Anterior cingulate cortex (tissue), 58 donors: ENCODE data around the gene PRSS38.

Experiments used
- DNase-seq, 58 donors: peaks; one replicate each; lab custom pipeline; 2025; lab: John Stamatoyannopoulos, UW

Gene PRSS38

DNA sequence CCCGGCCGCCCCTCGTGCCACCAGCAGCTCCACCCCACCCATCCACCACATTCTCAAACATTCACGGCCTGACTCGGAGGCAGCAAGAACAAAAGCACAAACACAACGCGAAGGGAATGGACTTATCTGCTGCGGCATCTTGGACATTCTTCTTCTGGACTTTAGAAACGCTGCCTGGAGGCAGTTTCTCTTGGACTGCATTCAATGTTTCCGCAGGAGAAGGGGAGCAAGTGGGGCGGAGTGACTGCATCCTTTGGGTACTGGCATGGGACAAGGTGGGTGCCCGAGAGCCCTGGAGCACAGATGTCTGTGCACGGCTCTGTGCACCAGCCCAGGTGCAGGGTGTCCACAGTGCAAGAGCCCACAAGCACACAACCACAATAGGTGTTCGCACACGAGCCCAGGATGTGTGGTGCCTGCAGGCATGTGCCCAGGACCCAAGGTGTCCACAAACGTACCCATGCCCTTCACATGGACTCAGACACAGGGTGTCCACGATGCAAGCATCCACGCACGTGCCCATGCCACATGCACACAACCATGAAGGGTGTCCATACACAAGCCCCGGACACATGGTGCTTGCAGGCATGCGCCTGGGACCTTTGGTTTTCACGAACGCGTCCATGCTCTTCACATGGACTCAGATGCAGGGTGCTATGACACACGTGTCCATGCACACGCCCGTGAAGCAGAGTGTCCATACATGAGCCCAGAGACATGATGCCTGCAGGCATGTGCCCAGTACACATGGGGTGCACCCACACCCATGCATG is 78.7 kb downstream of the PRSS38 start:
- DNase-seq, result no peak

- DNase-seq, result no peak
These were observed 79.5 kb downstream of the PRSS38 start for GRCh38 chr1:227894831-227895451.
